RWPE1 (cell line): ENCODE measurements around the gene SV2C.

Experiments used
- CTCF ChIA-PET: fragments of 350-600 bp; sonication (Branson Sonifier 250); formaldehyde crosslinking; extraction: SDS; loops from one replicate; lab custom pipeline; 2021; lab: Yijun Ruan, JAX
- POLR2A ChIA-PET: fragments of 400-600 bp; formaldehyde crosslinking; extraction: SDS; loops from one replicate; lab custom pipeline; 2020; ENCODE audit warnings: antibody characterized with exemption; ENCODE audit not compliant: low non-redundant PET; lab: Yijun Ruan, JAX
- DNase-seq: peaks from one replicate; pipeline ENCODE4 v3.0.0; 2012; ENCODE audit warnings: low spot score
- H3K27ac ChIP-seq: fragments of 450-650 bp; 2 replicates; pipeline ENCODE4 v1.5.1; 2017
- CTCF ChIP-seq: fragments of 450-650 bp; conservative IDR thresholded peaks from 2 replicates; pipeline ENCODE4 v1.5.1; 2017; ENCODE audit warnings: low read depth, mild to moderate bottlenecking

Gene SV2C

GRCh38 chr5:76199336-76200318, 116.4 kb downstream of the SV2C start:
- POLR2A ChIA-PET: no interaction called here
- no peak for DNase-seq
- no peak for TF ChIP-seq CTCF
- H3K27ac ChIP-seq: no peak overlapping the region
- CTCF ChIA-PET: interaction anchor here (0.6 to 0.7 kb wide), 2 partner anchors 14 to 1258 kb away, joined by 3 to 4 read pairs; no protein-coding TSS in a partner anchor

GRCh38 chr5:76202182-76202581, 119.0 kb downstream of the SV2C start:
- ChIA-PET CTCF (interaction anchor here (0.6 kb wide), 1 partner anchor 19 kb away, joined by 3 read pairs; no protein-coding TSS in a partner anchor), POLR2A (no interaction called here)
- no peak for DNase-seq
- H3K27ac ChIP-seq: no peak overlapping the region
- no peak for TF ChIP-seq CTCF

- ChIA-PET POLR2A (no interaction called here), CTCF (interaction anchor here (0.6 kb wide), 1 partner anchor 649 kb away, joined by 3 read pairs; no protein-coding TSS in a partner anchor)
- DNase-seq: no peak
- no peak for TF ChIP-seq CTCF
- no peak overlapping the region for H3K27ac ChIP-seq
Measured at GRCh38 chr5:76204191-76204590, 121.0 kb downstream of the SV2C start.

- ChIA-PET POLR2A (no interaction called here), CTCF (no interaction called here)
Measured at GRCh38 chr5:76204713-76205112, 121.5 kb downstream of the SV2C start.

GRCh38 chr5:76207120-76207519, 123.9 kb downstream of the SV2C start:
- H3K27ac ChIP-seq: no peak overlapping the region
- no peak for TF ChIP-seq CTCF
- ChIA-PET CTCF (interaction anchor here (0.6 to 0.7 kb wide), 2 partner anchors 241 to 339 kb away, joined by 3 read pairs; no protein-coding TSS in a partner anchor), POLR2A (no interaction called here)
- no peak for DNase-seq

More at GRCh38 chr5:76204713-76205112, 121.5 kb downstream of the SV2C start:
- H3K27ac ChIP-seq: no peak overlapping the region
- no peak for TF ChIP-seq CTCF
- DNase-seq: peak; percentile 68

GRCh38 chr5:76209297-76209696, 126.1 kb downstream of the SV2C start:
- DNase-seq: no peak
- no peak for TF ChIP-seq CTCF
- POLR2A ChIA-PET: no interaction called here
- CTCF ChIA-PET: interaction anchor here (0.5 to 1.4 kb wide), 5 partner anchors 26 to 1485 kb away, joined by 3 to 6 read pairs (median 3); no protein-coding TSS in a partner anchor
- no peak overlapping the region for H3K27ac ChIP-seq
